SK-N-SH (cell line): ENCODE measurements around the gene SAPCD2. TPM values are rescaled to one million over a fixed set of nuclear protein-coding genes. Genes with fewer than 3 reads are reported as not detected.

ENCODE experiments used
- CTCF ChIA-PET: fragments of 300-600, 350-600 bp; formaldehyde crosslinking; extraction: SDS; loops from one replicate; lab custom pipeline; 2021; lab: Yijun Ruan, JAX
- POLR2A ChIA-PET: fragments of 350-600 bp; sonication (Branson Sonifier 250); formaldehyde crosslinking; extraction: SDS; loops from one replicate; lab custom pipeline; 2020; ENCODE audit warnings: antibody characterized with exemption, inconsistent platforms; lab: Yijun Ruan, JAX
- DNase-seq: peaks from one replicate; pipeline ENCODE4 v3.0.0; 2012
- H2AFZ ChIP-seq: fragments of 200-600 bp; sonication (generic); 2 replicates; pipeline ENCODE4 v1.8.1; 2016; ENCODE audit warnings: antibody characterized with exemption, mild to moderate bottlenecking, low read depth
- H3F3A ChIP-seq: fragments of 200-600 bp; sonication (generic); replicated peaks from 2 replicates; pipeline ENCODE3; 2016; ENCODE audit warnings: antibody characterized with exemption, mild to moderate bottlenecking; ENCODE audit not compliant: insufficient read depth
- H3K27ac ChIP-seq, 2 experiments: fragments of 200-500 bp in 1 of 2; fragments of 200-600 bp in 1 of 2; sonication (Bioruptor generic) in 1 of 2; sonication (generic), shearing (Covaris generic) in 1 of 2; 2 replicates each; pipeline versions ENCODE4 v1.5.1 to v1.6.1; 2014 to 2016; ENCODE audit warnings: low read depth in 2 of 2, inconsistent platforms in 1 of 2, low read length in 1 of 2, mild to moderate bottlenecking in 1 of 2, mixed read lengths in 1 of 2
- H3K27me3 ChIP-seq: fragments of 200-600 bp; sonication (generic), shearing (Covaris generic); 2 replicates; pipeline ENCODE4 v1.6.1; 2016; ENCODE audit warnings: mixed run types; ENCODE audit not compliant: insufficient read depth
- H3K36me3 ChIP-seq, 2 experiments: fragments of 200-500 bp in 1 of 2; fragments of 200-600 bp in 1 of 2; sonication (Bioruptor generic) in 1 of 2; sonication (generic) in 1 of 2; replicated peaks in 1 of 2; 2 replicates each; pipeline versions ENCODE3 to v1.5.1; 2014 to 2016; ENCODE audit warnings: low read length in 1 of 2, mild to moderate bottlenecking in 1 of 2; ENCODE audit not compliant: insufficient read depth in 2 of 2, control insufficient read depth in 1 of 2
- H3K4me1 ChIP-seq, 2 experiments: fragments of 200-500 bp in 1 of 2; fragments of 200-600 bp in 1 of 2; sonication (Bioruptor generic) in 1 of 2; sonication (generic), shearing (Covaris generic) in 1 of 2; 2 replicates each; pipeline versions ENCODE4 v1.5.1 to v1.6.1; 2014 to 2016; ENCODE audit warnings: low read depth in 1 of 2, low read length in 1 of 2, mixed run types in 1 of 2; ENCODE audit not compliant: insufficient read depth in 2 of 2, control insufficient read depth in 1 of 2
- H3K4me2 ChIP-seq: fragments of 200-600 bp; sonication (generic), shearing (Covaris generic); 2 replicates; pipeline ENCODE4 v1.6.1; 2017; ENCODE audit warnings: mixed run types
- H3K4me3 ChIP-seq, 2 experiments: fragments of 200-500 bp in 1 of 2; fragments of 200-600 bp in 1 of 2; sonication (Bioruptor generic) in 1 of 2; sonication (generic), shearing (Covaris generic) in 1 of 2; 2 replicates each; pipeline versions ENCODE4 v1.5.1 to v1.8.1; 2014 to 2016; ENCODE audit warnings: low read depth in 2 of 2, inconsistent platforms in 1 of 2, low read length in 1 of 2, mild to moderate bottlenecking in 1 of 2, mixed read lengths in 1 of 2, moderate library complexity in 1 of 2
- H3K79me2 ChIP-seq: fragments of 200-600 bp; sonication (generic); 2 replicates; pipeline ENCODE4 v1.8.1; 2017; ENCODE audit warnings: mild to moderate bottlenecking; ENCODE audit not compliant: insufficient read depth
- H3K9ac ChIP-seq: fragments of 200-600 bp; sonication (generic); 2 replicates; pipeline ENCODE4 v1.6.1; 2017; ENCODE audit warnings: mixed run types
- H3K9me2 ChIP-seq: fragments of 200-600 bp; sonication (generic); 2 replicates; pipeline ENCODE4 v1.6.1; 2017; ENCODE audit warnings: mixed run types
- H3K9me3 ChIP-seq: fragments of 200-600 bp; sonication (generic); 2 replicates; pipeline ENCODE4 v1.6.1; 2017; ENCODE audit warnings: mixed run types, mild to moderate bottlenecking, moderate library complexity
- H4K20me1 ChIP-seq: fragments of 200-600 bp; sonication (generic); 2 replicates; pipeline ENCODE4 v1.6.1; 2017; ENCODE audit warnings: mild to moderate bottlenecking, mixed run types; ENCODE audit not compliant: insufficient read depth
- CHD2 ChIP-seq: fragments of 150-350 bp; IDR thresholded peaks from 2 replicates; pipeline ENCODE4 v1.6.1; 2018; ENCODE audit warnings: low read length; ENCODE audit not compliant: partially characterized antibody
- FOXM1 ChIP-seq: IDR thresholded peaks from 2 replicates; pipeline ENCODE4 v1.4.0; 2012; ENCODE audit warnings: low read depth, mild to moderate bottlenecking
- GATA2 ChIP-seq: sonication (generic); formaldehyde crosslinking; IDR thresholded peaks from 2 replicates; pipeline ENCODE4 v1.5.0; 2020; ENCODE audit warnings: mild to moderate bottlenecking, missing genetic modification reagents
- MEF2A ChIP-seq: IDR thresholded peaks from 2 replicates; pipeline ENCODE4 v1.4.0; 2012; ENCODE audit warnings: low read depth, borderline replicate concordance
- MXI1 ChIP-seq: IDR thresholded peaks from 2 replicates; pipeline ENCODE4 v1.6.1; 2012; ENCODE audit warnings: mild to moderate bottlenecking, low read depth, low read length, improper control_type of control experiment
- NFIC ChIP-seq: IDR thresholded peaks from 2 replicates; pipeline ENCODE4 v1.4.0; 2012; ENCODE audit warnings: borderline replicate concordance
- NRF1 ChIP-seq: IDR thresholded peaks from 2 replicates; pipeline ENCODE4 v1.6.1; 2012; ENCODE audit warnings: low read depth, mild to moderate bottlenecking, low read length
- POLR2AphosphoS5 ChIP-seq: IDR thresholded peaks from 2 replicates; pipeline ENCODE4 v1.6.1; 2012; ENCODE audit warnings: low read depth, low read length
- RAD21 ChIP-seq: IDR thresholded peaks from 2 replicates; pipeline ENCODE4 v1.6.1; 2012; ENCODE audit warnings: mild to moderate bottlenecking, low read length
- RCOR1 ChIP-seq: fragments of 150-350 bp; IDR thresholded peaks from 2 replicates; pipeline ENCODE4 v1.6.1; 2017; ENCODE audit warnings: antibody characterized with exemption, low read length
- RFX5 ChIP-seq: IDR thresholded peaks from 2 replicates; pipeline ENCODE4 v1.6.1; 2012; ENCODE audit warnings: mild to moderate bottlenecking, improper control_type of control experiment, low read length
- RXRA ChIP-seq: IDR thresholded peaks from 2 replicates; pipeline ENCODE4 v1.4.0; 2012; ENCODE audit warnings: low read depth, mild to moderate bottlenecking, borderline replicate concordance
- SIN3A ChIP-seq: IDR thresholded peaks from 2 replicates; pipeline ENCODE4 v1.6.1; 2012; ENCODE audit warnings: low read depth, mild to moderate bottlenecking, low read length, moderate library complexity, borderline replicate concordance
- SMC3 ChIP-seq: IDR thresholded peaks from 2 replicates; pipeline ENCODE4 v1.6.1; 2012; ENCODE audit warnings: low read depth, low read length, improper control_type of control experiment
- TAF1 ChIP-seq: IDR thresholded peaks from 2 replicates; pipeline ENCODE4 v1.6.1; 2012; ENCODE audit warnings: low read depth, mild to moderate bottlenecking, low read length, moderate library complexity, borderline replicate concordance
- TEAD4 ChIP-seq: IDR thresholded peaks from 2 replicates; pipeline ENCODE4 v1.4.0; 2012; ENCODE audit warnings: mild to moderate bottlenecking, borderline replicate concordance; ENCODE audit not compliant: insufficient read depth
- YY1 ChIP-seq: IDR thresholded peaks from 2 replicates; pipeline ENCODE4 v1.4.0; 2012; ENCODE audit warnings: low read depth, mild to moderate bottlenecking
- WGBS: methylation state at CpG from one replicate; pipeline ENCODE4 v1.1.6; 2017; ENCODE audit warnings: low lambda C conversion rate; 5-methylcytosine and 5-hydroxymethylcytosine counted together
- polyA plus RNA-seq, 3 experiments: library from polyadenylated mRNA; depleted of rRNA; stranded (reverse); fragments of >200 nt; gene quantifications; 2 replicates each; pipeline ENCODE4 v1.2.3, GENCODE V29; 2012
- TF ChIP-seq, protein P1 (sequence below): IDR thresholded peaks from 2 replicates; pipeline ENCODE4 v1.4.0; 2012; ENCODE audit warnings: low read depth, borderline replicate concordance
- TF ChIP-seq, protein P2 (sequence below): IDR thresholded peaks from 2 replicates; pipeline ENCODE4 v1.4.0; 2012; ENCODE audit warnings: low read depth, borderline replicate concordance

SAPCD2 gene
- polyA plus RNA-seq, 1 of the 3 experiments (the other 2 are of a cell fraction) = 6.0 TPM

DNA sequence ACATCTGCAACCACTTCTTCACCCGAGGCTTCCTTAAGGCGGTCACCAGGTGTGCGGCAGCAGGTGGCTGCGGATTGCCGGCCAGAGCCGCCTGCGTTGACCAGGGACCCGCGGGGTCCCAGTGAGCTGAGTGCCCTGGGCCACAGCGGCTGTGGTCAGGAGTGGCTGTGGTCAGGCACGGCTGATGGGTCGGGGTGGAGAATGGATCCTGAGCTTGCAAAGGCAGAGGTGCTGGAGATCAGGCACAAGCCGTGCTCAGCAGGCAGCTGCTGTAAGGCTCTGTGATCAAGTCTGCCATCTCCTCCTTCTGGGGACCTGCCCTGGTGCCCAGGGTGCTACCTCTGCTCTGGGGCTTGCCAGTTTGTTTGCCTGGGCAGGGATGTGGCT lies 9.0 kb upstream of the SAPCD2 start (continued):
- TF ChIP-seq, protein P1, sequence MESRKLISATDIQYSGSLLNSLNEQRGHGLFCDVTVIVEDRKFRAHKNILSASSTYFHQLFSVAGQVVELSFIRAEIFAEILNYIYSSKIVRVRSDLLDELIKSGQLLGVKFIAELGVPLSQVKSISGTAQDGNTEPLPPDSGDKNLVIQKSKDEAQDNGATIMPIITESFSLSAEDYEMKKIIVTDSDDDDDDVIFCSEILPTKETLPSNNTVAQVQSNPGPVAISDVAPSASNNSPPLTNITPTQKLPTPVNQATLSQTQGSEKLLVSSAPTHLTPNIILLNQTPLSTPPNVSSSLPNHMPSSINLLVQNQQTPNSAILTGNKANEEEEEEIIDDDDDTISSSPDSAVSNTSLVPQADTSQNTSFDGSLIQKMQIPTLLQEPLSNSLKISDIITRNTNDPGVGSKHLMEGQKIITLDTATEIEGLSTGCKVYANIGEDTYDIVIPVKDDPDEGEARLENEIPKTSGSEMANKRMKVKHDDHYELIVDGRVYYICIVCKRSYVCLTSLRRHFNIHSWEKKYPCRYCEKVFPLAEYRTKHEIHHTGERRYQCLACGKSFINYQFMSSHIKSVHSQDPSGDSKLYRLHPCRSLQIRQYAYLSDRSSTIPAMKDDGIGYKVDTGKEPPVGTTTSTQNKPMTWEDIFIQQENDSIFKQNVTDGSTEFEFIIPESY = no peak
- no peak for TF ChIP-seq TAF1
- no peak for TF ChIP-seq RAD21
- TF ChIP-seq FOXM1 = no peak
- TF ChIP-seq CHD2 = no peak
- TF ChIP-seq, protein P2, sequence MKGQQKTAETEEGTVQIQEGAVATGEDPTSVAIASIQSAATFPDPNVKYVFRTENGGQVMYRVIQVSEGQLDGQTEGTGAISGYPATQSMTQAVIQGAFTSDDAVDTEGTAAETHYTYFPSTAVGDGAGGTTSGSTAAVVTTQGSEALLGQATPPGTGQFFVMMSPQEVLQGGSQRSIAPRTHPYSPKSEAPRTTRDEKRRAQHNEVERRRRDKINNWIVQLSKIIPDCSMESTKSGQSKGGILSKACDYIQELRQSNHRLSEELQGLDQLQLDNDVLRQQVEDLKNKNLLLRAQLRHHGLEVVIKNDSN = no peak

DNA sequence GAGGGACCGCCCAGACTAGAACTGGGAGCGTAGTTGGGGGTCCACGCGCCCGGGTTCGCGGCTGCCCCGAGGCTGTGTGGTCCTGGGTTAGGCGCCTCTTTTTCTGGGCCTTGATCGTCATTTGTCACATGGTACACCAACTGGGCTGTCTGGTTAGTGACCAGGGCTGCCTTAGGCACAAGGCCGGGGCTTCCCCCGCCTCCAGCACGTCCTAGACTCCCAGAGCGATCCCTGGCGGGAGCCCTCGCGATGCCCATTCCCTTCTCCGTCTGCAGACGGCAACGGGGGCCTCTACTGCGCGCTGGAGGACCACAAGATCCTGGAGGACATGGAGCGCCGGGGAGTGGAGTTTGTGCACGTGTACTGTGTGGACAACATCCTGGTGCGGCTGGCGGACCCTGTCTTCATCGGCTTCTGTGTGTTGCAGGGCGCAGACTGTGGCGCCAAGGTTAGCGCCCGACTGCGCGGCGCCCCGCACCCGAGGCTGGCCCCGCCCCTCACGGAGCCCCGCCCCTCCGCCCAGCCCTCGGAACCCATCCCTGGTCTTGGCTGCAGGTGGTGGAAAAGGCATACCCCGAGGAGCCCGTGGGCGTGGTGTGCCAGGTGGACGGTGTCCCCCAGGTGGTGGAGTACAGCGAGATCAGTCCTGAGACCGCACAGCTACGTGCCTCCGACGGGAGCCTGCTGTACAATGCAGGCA lies 8.5 kb upstream of the SAPCD2 start:
- H2AFZ ChIP-seq = no peak overlapping the region
- H3K9me2 ChIP-seq = no peaks in the 10 kb centered on the region
- H3K36me3 ChIP-seq = peaks cover 3 to 8% of the 10 kb centered on the region in 2 experiments
- H3F3A ChIP-seq = peaks cover 18% of the 10 kb centered on the region
- H3K79me2 ChIP-seq = no peaks in the 10 kb centered on the region
- H3K9me3 ChIP-seq = no peaks in the 10 kb centered on the region
- WGBS = 87% methylated on average over 18 of the region's 51 CpGs
- 0 out of 2 replicates have a peak overlapping the region, but pooled peaks have one; percentile 87 for H3K4me2 ChIP-seq
- peaks cover 4 to 9% of the 10 kb centered on the region in 2 experiments; a peak in 2 of 4 replicates for H3K4me1 ChIP-seq
- no peak overlapping the region for H3K9ac ChIP-seq
- no peaks in the 10 kb centered on the region for H3K27me3 ChIP-seq
- no peak for DNase-seq
- TF ChIP-seq MEF2A = no peak
- no peak for TF ChIP-seq SIN3A
- TF ChIP-seq, protein P1 = no peak
- no peak for TF ChIP-seq FOXM1
- no peak for TF ChIP-seq NRF1
- TF ChIP-seq GATA2 = no peak
- no peak for TF ChIP-seq RAD21
- TF ChIP-seq NFIC = no peak
- no peak for TF ChIP-seq SMC3
- no peak for TF ChIP-seq RFX5
- TF ChIP-seq POLR2AphosphoS5 = no peak
- no peak for TF ChIP-seq TEAD4
- no peak for TF ChIP-seq RXRA
- no peak for TF ChIP-seq YY1
- no peak for TF ChIP-seq MXI1
- no peak for TF ChIP-seq RCOR1
- TF ChIP-seq, all 33 proteins: peak for 0
- H3K27ac ChIP-seq = no peak overlapping the region
- CTCF ChIA-PET = interaction anchor here (0.9 to 2.9 kb wide), 6 partner anchors 8 to 148 kb away, joined by 3 to 18 read pairs (median 6); partner anchors contain the start of genes ABCA2, NPDC1, RNF224 and SAPCD2
- no peaks in the 10 kb centered on the region for H4K20me1 ChIP-seq
- POLR2A ChIA-PET = interaction anchor here (0.6 kb wide), 1 partner anchor 54 kb away, joined by 3 read pairs; no protein-coding TSS in a partner anchor
- no peak overlapping the region; a peak in 1 of 4 replicates for H3K4me3 ChIP-seq
